Esophagus (tissue), 2 donors: ENCODE results near the gene XPO6. TPM values are rescaled to one million over a fixed set of nuclear protein-coding genes. Genes with fewer than 3 reads are reported as not detected.
"Not testable (repeated sequence)": the region's sequence is repeated elsewhere in the genome, so short reads cannot be mapped to it uniquely, and the experiment has no call there.

Experiments
- H3K27ac ChIP-seq, 2 donors: one replicate each; pipeline ENCODE4 v1.5.1; 2013; ENCODE audit warnings: low read depth in 2 of 2, mild to moderate bottlenecking in 2 of 2, inconsistent platforms in 1 of 2, low read length in 1 of 2, moderate library complexity in 1 of 2
- H3K27me3 ChIP-seq, 2 donors: one replicate each; pipeline ENCODE4 v1.6.1; 2013; ENCODE audit warnings: low read length in 2 of 2, control low read depth in 1 of 2, mild to moderate bottlenecking in 1 of 2; ENCODE audit not compliant: insufficient read depth in 2 of 2, control insufficient read depth in 1 of 2
- H3K36me3 ChIP-seq, 2 donors: one replicate each; pipeline ENCODE4 v1.6.1; 2013; ENCODE audit warnings: low read length in 1 of 2; ENCODE audit not compliant: control insufficient read depth in 2 of 2, insufficient read depth in 2 of 2
- H3K4me1 ChIP-seq, 2 donors: one replicate each; pipeline ENCODE4 v1.6.1; 2013; ENCODE audit warnings: low read length in 1 of 2; ENCODE audit not compliant: control insufficient read depth in 2 of 2, insufficient read depth in 2 of 2
- H3K4me3 ChIP-seq, 2 donors: one replicate each; pipeline ENCODE4 v1.5.1; 2013; ENCODE audit warnings: low read length in 2 of 2, mild to moderate bottlenecking in 2 of 2, low read depth in 1 of 2, moderate library complexity in 1 of 2
- H3K9me3 ChIP-seq, 2 donors: one replicate each; pipeline ENCODE4 v1.6.1; 2013; ENCODE audit warnings: mild to moderate bottlenecking in 2 of 2, low read depth in 1 of 2, low read length in 1 of 2, moderate library complexity in 1 of 2; ENCODE audit not compliant: control insufficient read depth in 2 of 2, insufficient read depth in 1 of 2
- WGBS, 2 donors: extraction: QIAGEN DNeasy Blood & Tissue Kit; methylation state at CpG; one replicate each; pipeline ENCODE4 v1.1.7; 2013; 5-methylcytosine and 5-hydroxymethylcytosine counted together
- polyA plus RNA-seq, 2 donors: library from polyadenylated mRNA; stranded (reverse); fragments of 200-250 nt; gene quantifications; one replicate each; pipeline ENCODE4 v1.2.3, GENCODE V29; 2013
- donor health status: healthy with polysubstance abuse.
- donor health status: Bipolar disorder and iron deficiency.

Gene XPO6
- polyA plus RNA-seq, 2 donors = 50.6 to 52.1 TPM

GRCh38 chr16:28250999-28251398 is 39.2 kb upstream of the XPO6 start:
- Histone ChIP-seq H3K36me3 (no peaks in the 10 kb centered on the region), H3K27ac (no peak overlapping the region), H3K9me3 (no peaks in the 10 kb centered on the region), H3K4me3 (no peak overlapping the region), H3K27me3 (no peaks in the 10 kb centered on the region), H3K4me1 (no peaks in the 10 kb centered on the region)
- 56 to 61% methylated on average over 3 of the region's 3 CpGs for WGBS, 2 donors

GRCh38 chr16:28249483-28249882 is 37.7 kb upstream of the XPO6 start:
- H3K27ac ChIP-seq, H3K9me3 ChIP-seq, H3K36me3 ChIP-seq, H3K27me3 ChIP-seq, H3K4me1 ChIP-seq, H3K4me3 ChIP-seq: not testable (repeated sequence)
- WGBS, 2 donors = 67 to 80% methylated on average over 2 of the region's 2 CpGs

- 89 to 92% methylated on average over 6 of the region's 6 CpGs for WGBS, 2 donors
- Histone ChIP-seq H3K36me3 (no peaks in the 10 kb centered on the region), H3K9me3 (peaks cover 0 to 3% of the 10 kb centered on the region in 2 donors), H3K27me3 (no peaks in the 10 kb centered on the region), H3K4me3 (no peak overlapping the region), H3K27ac (no peak overlapping the region), H3K4me1 (no peaks in the 10 kb centered on the region)
These were observed 30.2 kb upstream of the XPO6 start for GRCh38 chr16:28241924-28242323.

- 96 to 97% methylated on average over 3 of the region's 3 CpGs for WGBS, 2 donors
- Histone ChIP-seq H3K4me1 (no peaks in the 10 kb centered on the region), H3K27me3 (no peaks in the 10 kb centered on the region), H3K4me3 (no peak overlapping the region), H3K36me3 (no peaks in the 10 kb centered on the region), H3K27ac (no peak overlapping the region), H3K9me3 (peaks cover 0 to 3% of the 10 kb centered on the region in 2 donors)
These were observed 26.1 kb upstream of the XPO6 start for GRCh38 chr16:28237754-28238357.

GRCh38 chr16:28231763-28232162 is 20.0 kb upstream of the XPO6 start:
- Histone ChIP-seq H3K27me3 (no peaks in the 10 kb centered on the region), H3K27ac (no peak overlapping the region), H3K4me3 (no peak overlapping the region), H3K36me3 (no peaks in the 10 kb centered on the region), H3K9me3 (no peaks in the 10 kb centered on the region), H3K4me1 (no peaks in the 10 kb centered on the region)
- WGBS, 2 donors = 71 to 81% methylated on average over 2 of the region's 2 CpGs

GRCh38 chr16:28223909-28224308 is 12.1 kb upstream of the XPO6 start:
- not testable (repeated sequence) for H3K9me3 ChIP-seq, H3K4me1 ChIP-seq, H3K27me3 ChIP-seq, H3K4me3 ChIP-seq, H3K27ac ChIP-seq, H3K36me3 ChIP-seq
- 85 to 91% methylated on average over 3 of the region's 3 CpGs for WGBS, 2 donors

- not testable (repeated sequence) for H3K36me3 ChIP-seq, H3K4me3 ChIP-seq, H3K27ac ChIP-seq, H3K9me3 ChIP-seq, H3K4me1 ChIP-seq, H3K27me3 ChIP-seq
- WGBS, 2 donors = 89 to 92% methylated on average over 6 of the region's 6 CpGs
These were observed 8.0 kb upstream of the XPO6 start for GRCh38 chr16:28219777-28220176.

- 83 to 87% methylated on average over 5 of the region's 5 CpGs for WGBS, 2 donors
These were observed 7.5 kb upstream of the XPO6 start for GRCh38 chr16:28219282-28219681.

GRCh38 chr16:28218109-28218508 is 6.3 kb upstream of the XPO6 start:
- H3K36me3 ChIP-seq = no peaks in the 10 kb centered on the region
- no peak overlapping the region for H3K4me3 ChIP-seq
- H3K27me3 ChIP-seq = no peaks in the 10 kb centered on the region
- no peak overlapping the region for H3K27ac ChIP-seq
- no peaks in the 10 kb centered on the region for H3K9me3 ChIP-seq
- 68 to 74% methylated on average over 4 of the region's 4 CpGs for WGBS, 2 donors
- H3K4me1 ChIP-seq = no peaks in the 10 kb centered on the region

More at GRCh38 chr16:28219282-28219681, 7.5 kb upstream of the XPO6 start:
- Histone ChIP-seq H3K9me3 (no peaks in the 10 kb centered on the region), H3K27ac (no peak overlapping the region), H3K4me3 (no peak overlapping the region), H3K27me3 (no peaks in the 10 kb centered on the region), H3K4me1 (no peaks in the 10 kb centered on the region), H3K36me3 (no peaks in the 10 kb centered on the region)

- 92 to 96% methylated on average over 4 of the region's 4 CpGs for WGBS, 2 donors
- Histone ChIP-seq H3K36me3 (no peaks in the 10 kb centered on the region), H3K27me3 (no peaks in the 10 kb centered on the region), H3K4me3 (no peak overlapping the region), H3K9me3 (no peaks in the 10 kb centered on the region), H3K4me1 (peaks cover 0 to under 1% of the 10 kb centered on the region in 2 donors), H3K27ac (no peak overlapping the region)
These were observed 5.6 kb upstream of the XPO6 start for GRCh38 chr16:28217326-28217725.
